Measurements from ENCODE around the gene PHF21B.

PHF21B gene

GRCh38 chr22:44845796-44846720, 163.7 kb downstream of the PHF21B start:
- H3K36me3 ChIP-seq (ENCODE audit: control insufficient read depth, insufficient read depth, low read length): no peaks in the 10 kb centered on the region
- H3K4me3 ChIP-seq (ENCODE audit: low read length): no peak overlapping the region
- no peak overlapping the region for H3K9ac ChIP-seq (ENCODE audit: low read length)
- no peaks in the 10 kb centered on the region for H3K9me3 ChIP-seq (ENCODE audit: control insufficient read depth, low read length)
- no peaks in the 10 kb centered on the region for H3K27me3 ChIP-seq (ENCODE audit: control insufficient read depth, insufficient read depth, low read length)
- no peaks in the 10 kb centered on the region for H3K4me1 ChIP-seq (ENCODE audit: control insufficient read depth, insufficient read depth, low read length)

- Histone ChIP-seq H3K27me3 (ENCODE audit: control insufficient read depth, insufficient read depth, low read length) (no peaks in the 10 kb centered on the region), H3K9ac (ENCODE audit: low read length) (no peak overlapping the region), H3K4me1 (ENCODE audit: control insufficient read depth, insufficient read depth, low read length) (no peaks in the 10 kb centered on the region), H3K9me3 (ENCODE audit: control insufficient read depth, low read length) (no peaks in the 10 kb centered on the region), H3K36me3 (ENCODE audit: control insufficient read depth, insufficient read depth, low read length) (no peaks in the 10 kb centered on the region), H3K4me3 (ENCODE audit: low read length) (no peak overlapping the region)
Observed at GRCh38 chr22:44845191-44845590, 164.6 kb downstream of the PHF21B start.

GRCh38 chr22:44842417-44842816, 167.4 kb downstream of the PHF21B start:
- no peak overlapping the region for H3K9ac ChIP-seq (ENCODE audit: low read length)
- H3K4me1 ChIP-seq (ENCODE audit: control insufficient read depth, insufficient read depth, low read length): no peaks in the 10 kb centered on the region
- H3K36me3 ChIP-seq (ENCODE audit: control insufficient read depth, insufficient read depth, low read length): no peaks in the 10 kb centered on the region
- no peak overlapping the region for H3K4me3 ChIP-seq (ENCODE audit: low read length)
- H3K9me3 ChIP-seq (ENCODE audit: control insufficient read depth, low read length): no peaks in the 10 kb centered on the region
- no peaks in the 10 kb centered on the region for H3K27me3 ChIP-seq (ENCODE audit: control insufficient read depth, insufficient read depth, low read length)

GRCh38 chr22:44840611-44841322, 169.0 kb downstream of the PHF21B start:
- Histone ChIP-seq H3K9me3 (ENCODE audit: control insufficient read depth, low read length) (no peaks in the 10 kb centered on the region), H3K36me3 (ENCODE audit: control insufficient read depth, insufficient read depth, low read length) (no peaks in the 10 kb centered on the region), H3K4me3 (ENCODE audit: low read length) (no peak overlapping the region), H3K27me3 (ENCODE audit: control insufficient read depth, insufficient read depth, low read length) (no peaks in the 10 kb centered on the region), H3K9ac (ENCODE audit: low read length) (no peak overlapping the region), H3K4me1 (ENCODE audit: control insufficient read depth, insufficient read depth, low read length) (no peaks in the 10 kb centered on the region)

- H3K27me3 ChIP-seq (ENCODE audit: control insufficient read depth, insufficient read depth, low read length): no peaks in the 10 kb centered on the region
Observed at GRCh38 chr22:44839721-44840120, 170.1 kb downstream of the PHF21B start.

GRCh38 chr22:44839061-44839460, 170.7 kb downstream of the PHF21B start:
- no peak overlapping the region for H3K9ac ChIP-seq (ENCODE audit: low read length)
- H3K36me3 ChIP-seq (ENCODE audit: control insufficient read depth, insufficient read depth, low read length): no peaks in the 10 kb centered on the region
- H3K27me3 ChIP-seq (ENCODE audit: control insufficient read depth, insufficient read depth, low read length): no peaks in the 10 kb centered on the region
- no peak overlapping the region for H3K4me3 ChIP-seq (ENCODE audit: low read length)
- H3K9me3 ChIP-seq (ENCODE audit: control insufficient read depth, low read length): no peaks in the 10 kb centered on the region
- H3K4me1 ChIP-seq (ENCODE audit: control insufficient read depth, insufficient read depth, low read length): no peaks in the 10 kb centered on the region

More at GRCh38 chr22:44839721-44840120, 170.1 kb downstream of the PHF21B start:
- Histone ChIP-seq H3K4me1 (ENCODE audit: control insufficient read depth, insufficient read depth, low read length) (no peaks in the 10 kb centered on the region), H3K9me3 (ENCODE audit: control insufficient read depth, low read length) (no peaks in the 10 kb centered on the region), H3K36me3 (ENCODE audit: control insufficient read depth, insufficient read depth, low read length) (no peaks in the 10 kb centered on the region), H3K9ac (ENCODE audit: low read length) (no peak overlapping the region), H3K4me3 (ENCODE audit: low read length) (no peak overlapping the region)

- no peaks in the 10 kb centered on the region for H3K36me3 ChIP-seq (ENCODE audit: control insufficient read depth, insufficient read depth, low read length)
- H3K4me1 ChIP-seq (ENCODE audit: control insufficient read depth, insufficient read depth, low read length): no peaks in the 10 kb centered on the region
- H3K4me3 ChIP-seq (ENCODE audit: low read length): no peak overlapping the region
- H3K27me3 ChIP-seq (ENCODE audit: control insufficient read depth, insufficient read depth, low read length): no peaks in the 10 kb centered on the region
- no peak overlapping the region for H3K9ac ChIP-seq (ENCODE audit: low read length)
- H3K9me3 ChIP-seq (ENCODE audit: control insufficient read depth, low read length): no peaks in the 10 kb centered on the region
Observed at GRCh38 chr22:44838316-44839016, 171.3 kb downstream of the PHF21B start.

- no peaks in the 10 kb centered on the region for H3K4me1 ChIP-seq (ENCODE audit: control insufficient read depth, insufficient read depth, low read length)
- H3K36me3 ChIP-seq (ENCODE audit: control insufficient read depth, insufficient read depth, low read length): no peaks in the 10 kb centered on the region
- H3K9me3 ChIP-seq (ENCODE audit: control insufficient read depth, low read length): no peaks in the 10 kb centered on the region
- no peak overlapping the region for H3K4me3 ChIP-seq (ENCODE audit: low read length)
- no peaks in the 10 kb centered on the region for H3K27me3 ChIP-seq (ENCODE audit: control insufficient read depth, insufficient read depth, low read length)
- H3K9ac ChIP-seq (ENCODE audit: low read length): no peak overlapping the region
Observed at GRCh38 chr22:44837481-44837880, 172.3 kb downstream of the PHF21B start.

GRCh38 chr22:44834065-44834464, 175.7 kb downstream of the PHF21B start:
- no peak overlapping the region for H3K4me3 ChIP-seq (ENCODE audit: low read length)
- H3K27me3 ChIP-seq (ENCODE audit: control insufficient read depth, insufficient read depth, low read length): no peaks in the 10 kb centered on the region
- H3K9ac ChIP-seq (ENCODE audit: low read length): no peak overlapping the region
- H3K36me3 ChIP-seq (ENCODE audit: control insufficient read depth, insufficient read depth, low read length): no peaks in the 10 kb centered on the region
- H3K9me3 ChIP-seq (ENCODE audit: control insufficient read depth, low read length): no peaks in the 10 kb centered on the region
- no peaks in the 10 kb centered on the region for H3K4me1 ChIP-seq (ENCODE audit: control insufficient read depth, insufficient read depth, low read length)

- H3K36me3 ChIP-seq (ENCODE audit: control insufficient read depth, insufficient read depth, low read length): no peaks in the 10 kb centered on the region
- H3K4me1 ChIP-seq (ENCODE audit: control insufficient read depth, insufficient read depth, low read length): no peaks in the 10 kb centered on the region
- H3K9ac ChIP-seq (ENCODE audit: low read length): no peak overlapping the region
- H3K27me3 ChIP-seq (ENCODE audit: control insufficient read depth, insufficient read depth, low read length): no peaks in the 10 kb centered on the region
- H3K4me3 ChIP-seq (ENCODE audit: low read length): no peak overlapping the region
- H3K9me3 ChIP-seq (ENCODE audit: control insufficient read depth, low read length): no peaks in the 10 kb centered on the region
Observed at GRCh38 chr22:44831885-44832284, 177.9 kb downstream of the PHF21B start.
